ENCODE results near the gene ATP6V1B1. TPM values are rescaled to one million over a fixed set of nuclear protein-coding genes. Genes with fewer than 3 reads are reported as not detected.

ATP6V1B1 gene
- total and polyA plus RNA-seq, 2 of the 13 experiments (the other 11 are each of a cell fraction or from before 2014, with no cell fraction given), result 0.58 to 1.6 TPM

GRCh38 chr2:70892750-70893149, 43.0 kb upstream of the ATP6V1B1 start:
- Histone ChIP-seq H4K20me1 (ENCODE audit: insufficient read depth, low read length) (no peaks in the 10 kb centered on the region), H3K4me1 (ENCODE audit: insufficient read depth, low read length) (peaks cover 37% of the 10 kb centered on the region), H3K79me2 (ENCODE audit: insufficient read depth, low read length) (no peaks in the 10 kb centered on the region), H3K36me3 (replicated peaks in 1 of 2; ENCODE audit: control insufficient read depth in 1 of 2, insufficient read depth in 2 of 2, low read length in 2 of 2) (no peaks in the 10 kb centered on the region), H2AFZ (ENCODE audit: low read length) (no peak overlapping the region), H3K9ac (ENCODE audit: insufficient read depth, low read depth, low read length) (no peak overlapping the region), H3K4me2 (ENCODE audit: low read depth, low read length) (no peak overlapping the region), H3K27me3 (ENCODE audit: control insufficient read depth in 1 of 2, insufficient read depth in 2 of 2, low read length in 2 of 2) (peaks cover 10 to 63% of the 10 kb centered on the region in 2 experiments; a peak in 4 of 5 replicates), H3K9me3 (ENCODE audit: low read length) (no peaks in the 10 kb centered on the region), H3K27ac (ENCODE audit: extremely low read length, insufficient read depth, low read length) (no peak overlapping the region), H3K4me3 (replicated peaks in 1 of 3; ENCODE audit: insufficient read depth in 1 of 3, low read depth in 2 of 3, low read length in 3 of 3) (no peak overlapping the region)
- no peak for FAIRE-seq
- 30% methylated on average over 5 of the region's 5 CpGs for WGBS (ENCODE audit: low lambda C conversion rate)
- no peak for ATAC-seq
- BruUV-seq (replicated peaks), result no TSS peak
- CTCF ChIA-PET (ENCODE audit: low intra/inter-chr PET ratio, low total read pairs), result no interaction called here
- POLR2A ChIA-PET, result no interaction called here
- in situ Hi-C loops (cut with HindIII; ENCODE audit: extremely low pct_ligation_motif_present, low pct_unique_long_range_greater_than_20kb) (no loop called here), intact Hi-C loops (cut with micrococcal nuclease; ENCODE audit: unreplicated experiment) (no loop called here)
- DNase-seq (ENCODE audit: low spot score), result no peak
- no peak for TF ChIP-seq SNAPC2 (CRISPR knock-in tag; IDR thresholded peaks at IDR 0.05)
- TF ChIP-seq FOXP1 (IDR thresholded peaks at IDR 0.05), result no peak
- TF ChIP-seq FOXP1 (CRISPR knock-in tag; IDR thresholded peaks at IDR 0.05), result no peak
- TF ChIP-seq ZNF543 (CRISPR knock-in tag; IDR thresholded peaks at IDR 0.05), result no peak
- no peak for TF ChIP-seq ZNF280B (CRISPR knock-in tag; IDR thresholded peaks at IDR 0.05; ENCODE audit: borderline replicate concordance)
- TF ChIP-seq ZNF589 (CRISPR knock-in tag; conservative IDR thresholded peaks at IDR 0.05), result no peak
- TF ChIP-seq ZNF576 (CRISPR knock-in tag; IDR thresholded peaks at IDR 0.05), result no peak
- TF ChIP-seq TFDP2 (CRISPR knock-in tag; IDR thresholded peaks at IDR 0.05), result no peak
- TF ChIP-seq AHDC1 (CRISPR knock-in tag; IDR thresholded peaks at IDR 0.05; ENCODE audit: borderline replicate concordance), result no peak
- TF ChIP-seq KMT2A (CRISPR knock-in tag; IDR thresholded peaks at IDR 0.05), result no peak
- TF ChIP-seq ZNF460 (CRISPR knock-in tag; IDR thresholded peaks at IDR 0.05; ENCODE audit: borderline replicate concordance), result no peak
- no peak for TF ChIP-seq RNF2 (conservative IDR thresholded peaks at IDR 0.05; ENCODE audit: low read depth)
- no peak for TF ChIP-seq ZNF275 (CRISPR knock-in tag; IDR thresholded peaks at IDR 0.05; ENCODE audit: borderline replicate concordance)
- no peak for TF ChIP-seq ATF7 (IDR thresholded peaks at IDR 0.05)
- no peak for TF ChIP-seq ATF7 (CRISPR knock-in tag; IDR thresholded peaks at IDR 0.05)

Data from HepG2 (cell line).